Mesenchymal stem cell (in vitro differentiated cells and primary cell): ENCODE measurements around the gene CDH23.

Experiments used
- DNase-seq: peaks from one replicate; pipeline ENCODE4 v3.0.0-alpha.2; 2013
- H2AFZ ChIP-seq: one replicate; pipeline ENCODE4 v1.6.1; 2013; ENCODE audit warnings: low read depth, mild to moderate bottlenecking, control low read depth, inconsistent platforms, low read length, moderate library complexity
- H2AK5ac ChIP-seq: 2 replicates; pipeline ENCODE4 v1.6.1; 2013; ENCODE audit warnings: low read length, moderate library complexity, mild to moderate bottlenecking, inconsistent platforms; ENCODE audit not compliant: severe bottlenecking
- H2BK120ac ChIP-seq: one replicate; pipeline ENCODE4 v1.6.1; 2013; ENCODE audit warnings: low read depth, mild to moderate bottlenecking, inconsistent platforms, low read length, moderate library complexity
- H2BK12ac ChIP-seq, 2 experiments: one replicate each; pipeline ENCODE4 v1.6.1; 2013; ENCODE audit warnings: inconsistent platforms in 2 of 2, low read length in 2 of 2, mild to moderate bottlenecking in 2 of 2, moderate library complexity in 2 of 2, control low read depth in 1 of 2
- H2BK15ac ChIP-seq: one replicate; pipeline ENCODE4 v1.6.1; 2013; ENCODE audit warnings: mild to moderate bottlenecking, low read depth, inconsistent platforms; ENCODE audit not compliant: poor library complexity, severe bottlenecking
- H2BK5ac ChIP-seq: 2 replicates; pipeline ENCODE4 v1.6.1; 2013; ENCODE audit warnings: low read depth, mild to moderate bottlenecking, low read length, control low read depth, inconsistent platforms; ENCODE audit not compliant: poor library complexity, severe bottlenecking
- H3K14ac ChIP-seq, 2 experiments: one replicate each; pipeline ENCODE4 v1.6.1; 2013; ENCODE audit warnings: inconsistent platforms in 2 of 2, low read length in 2 of 2, control low read depth in 1 of 2, mild to moderate bottlenecking in 1 of 2, moderate library complexity in 1 of 2
- H3K18ac ChIP-seq, 2 experiments: one replicate each; pipeline ENCODE4 v1.6.1; 2013; ENCODE audit warnings: inconsistent platforms in 2 of 2, low read length in 2 of 2, control low read depth in 1 of 2, low read depth in 1 of 2, mild to moderate bottlenecking in 1 of 2
- H3K23ac ChIP-seq, 2 experiments: one replicate each; pipeline ENCODE4 v1.6.1; 2013; ENCODE audit warnings: inconsistent platforms in 2 of 2, low read length in 2 of 2, mild to moderate bottlenecking in 2 of 2, moderate library complexity in 2 of 2, control low read depth in 1 of 2
- H3K27ac ChIP-seq: 2 replicates; pipeline ENCODE4 v1.5.1; 2013; ENCODE audit warnings: mild to moderate bottlenecking, moderate library complexity, low read length, control low read depth, inconsistent platforms; ENCODE audit not compliant: poor library complexity, severe bottlenecking
- H3K27me3 ChIP-seq, 2 experiments: 2 replicates each; pipeline versions ENCODE4 v1.6.1 to v1.7.0; 2013; ENCODE audit warnings: low read length in 2 of 2, mild to moderate bottlenecking in 2 of 2, moderate library complexity in 2 of 2, control low read depth in 1 of 2, inconsistent platforms in 1 of 2; ENCODE audit not compliant: control insufficient read depth in 1 of 2, insufficient read depth in 1 of 2
- H3K36me3 ChIP-seq, 2 experiments: 2 replicates each; pipeline versions ENCODE4 v1.6.1 to v1.7.0; 2013; ENCODE audit warnings: low read length in 2 of 2, control low read depth in 1 of 2, inconsistent platforms in 1 of 2, low read depth in 1 of 2, mild to moderate bottlenecking in 1 of 2; ENCODE audit not compliant: insufficient read depth in 2 of 2, control insufficient read depth in 1 of 2
- H3K4ac ChIP-seq, 2 experiments: one replicate each; pipeline ENCODE4 v1.6.1; 2013; ENCODE audit warnings: inconsistent platforms in 2 of 2, low read length in 2 of 2, mild to moderate bottlenecking in 2 of 2, moderate library complexity in 2 of 2, control low read depth in 1 of 2, low read depth in 1 of 2
- H3K4me1 ChIP-seq: 2 replicates; pipeline ENCODE4 v1.6.1; 2013; ENCODE audit warnings: low read depth, low read length, control low read depth; ENCODE audit not compliant: control insufficient read depth, insufficient read depth
- H3K4me2 ChIP-seq: 2 replicates; pipeline ENCODE4 v1.6.1; 2013; ENCODE audit warnings: low read length, mild to moderate bottlenecking, inconsistent platforms; ENCODE audit not compliant: poor library complexity, severe bottlenecking
- H3K4me3 ChIP-seq, 2 experiments: 2 replicates each; pipeline versions ENCODE4 v1.5.1 to v1.7.0; 2013; ENCODE audit warnings: low read length in 2 of 2, mild to moderate bottlenecking in 2 of 2, control low read depth in 1 of 2, low read depth in 1 of 2; ENCODE audit not compliant: insufficient read depth in 1 of 2
- H3K79me1 ChIP-seq: replicated peaks from 2 replicates; pipeline ENCODE4 v1.6.1; 2013; ENCODE audit warnings: mild to moderate bottlenecking, control low read depth, low read length, inconsistent platforms; ENCODE audit not compliant: poor library complexity, severe bottlenecking
- H3K9ac ChIP-seq: 2 replicates; pipeline ENCODE4 v1.7.0; 2013; ENCODE audit warnings: mild to moderate bottlenecking, low read length, moderate library complexity
- H3K9me3 ChIP-seq: 2 replicates; pipeline ENCODE4 v1.7.0; 2013; ENCODE audit warnings: mild to moderate bottlenecking, low read length; ENCODE audit not compliant: control insufficient read depth
- H4K8ac ChIP-seq: one replicate; pipeline ENCODE4 v1.6.1; 2013; ENCODE audit warnings: inconsistent platforms, mild to moderate bottlenecking, low read length, moderate library complexity
- H4K91ac ChIP-seq: one replicate; pipeline ENCODE4 v1.6.1; 2013; ENCODE audit warnings: mild to moderate bottlenecking, low read length, inconsistent platforms
- WGBS: methylation state at CpG from one replicate; pipeline ENCODE4 v1.1.7; 2013; ENCODE audit warnings: mixed read lengths; 5-methylcytosine and 5-hydroxymethylcytosine counted together

The CDH23 gene

GRCh38 chr10:71388583-71389310, 8.0 kb upstream of the CDH23 start:
- 88% methylated on average over 8 of the region's 8 CpGs for WGBS

GRCh38 chr10:71389768-71390460, 6.8 kb upstream of the CDH23 start:
- H2AFZ ChIP-seq = no peak overlapping the region

More at GRCh38 chr10:71388583-71389310, 8.0 kb upstream of the CDH23 start:
- Histone ChIP-seq H3K23ac (no peak overlapping the region), H4K91ac (no peak overlapping the region), H3K79me1 (no peaks in the 10 kb centered on the region), H4K8ac (no peak overlapping the region), H2BK12ac (no peak overlapping the region), H3K18ac (no peak overlapping the region), H3K4me2 (no peak overlapping the region), H3K27ac (no peak overlapping the region), H2BK15ac (no peak overlapping the region), H3K4me1 (no peaks in the 10 kb centered on the region), H2AK5ac (no peak overlapping the region), H2AFZ (no peak overlapping the region), H3K9me3 (no peaks in the 10 kb centered on the region), H3K36me3 (no peaks in the 10 kb centered on the region), H3K14ac (no peak overlapping the region), H3K27me3 (peaks cover 56 to 73% of the 10 kb centered on the region in 2 experiments), H2BK120ac (no peak overlapping the region), H2BK5ac (no peak overlapping the region), H3K9ac (no peak overlapping the region), H3K4ac (no peak overlapping the region), H3K4me3 (no peak overlapping the region)
- no peak for DNase-seq

GRCh38 chr10:71390461-71390835, 6.3 kb upstream of the CDH23 start:
- Histone ChIP-seq H3K23ac (peak overlapping the region in 1 of 2 experiments; percentile 30), H2BK5ac (no peak overlapping the region), H3K27ac (no peak overlapping the region), H3K4me1 (no peaks in the 10 kb centered on the region), H3K14ac (no peak overlapping the region), H3K4me3 (no peak overlapping the region), H3K27me3 (peaks cover 73 to 86% of the 10 kb centered on the region in 2 experiments), H3K79me1 (no peaks in the 10 kb centered on the region), H3K9ac (no peak overlapping the region), H2BK120ac (no peak overlapping the region), H2BK12ac (no peak overlapping the region), H4K8ac (no peak overlapping the region), H3K9me3 (no peaks in the 10 kb centered on the region), H3K18ac (no peak overlapping the region), H2BK15ac (no peak overlapping the region), H3K36me3 (no peaks in the 10 kb centered on the region), H3K4ac (no peak overlapping the region), H4K91ac (no peak overlapping the region), H2AK5ac (no peak overlapping the region), H3K4me2 (no peak overlapping the region), H2AFZ (no peak overlapping the region)
- WGBS = 44% methylated on average over 10 of the region's 10 CpGs
- no peak for DNase-seq

More at GRCh38 chr10:71389768-71390460, 6.8 kb upstream of the CDH23 start:
- Histone ChIP-seq H3K14ac (no peak overlapping the region), H3K4ac (no peak overlapping the region), H3K36me3 (no peaks in the 10 kb centered on the region), H4K91ac (no peak overlapping the region), H2BK12ac (no peak overlapping the region), H3K23ac (no peak overlapping the region), H2AK5ac (no peak overlapping the region), H3K9me3 (no peaks in the 10 kb centered on the region), H3K9ac (no peak overlapping the region), H3K27ac (no peak overlapping the region), H2BK15ac (no peak overlapping the region), H2BK5ac (no peak overlapping the region), H4K8ac (no peak overlapping the region), H3K4me3 (no peak overlapping the region), H3K4me1 (no peaks in the 10 kb centered on the region), H3K27me3 (peaks cover 67 to 84% of the 10 kb centered on the region in 2 experiments), H2BK120ac (no peak overlapping the region), H3K79me1 (no peaks in the 10 kb centered on the region), H3K4me2 (no peak overlapping the region), H3K18ac (no peak overlapping the region)
- 82% methylated on average over 14 of the region's 14 CpGs for WGBS
- no peak for DNase-seq

GRCh38 chr10:71390921-71391690, 5.6 kb upstream of the CDH23 start:
- H3K4me3 ChIP-seq = no peak overlapping the region
- H3K4ac ChIP-seq = no peak overlapping the region
- H2AK5ac ChIP-seq = no peak overlapping the region
- H2BK5ac ChIP-seq = no peak overlapping the region
- H2BK120ac ChIP-seq = no peak overlapping the region
- H3K4me2 ChIP-seq = no peak overlapping the region
- H3K18ac ChIP-seq = no peak overlapping the region
- H3K79me1 ChIP-seq = no peaks in the 10 kb centered on the region
- H3K14ac ChIP-seq = no peak overlapping the region
- no peak for DNase-seq
- peaks cover 79 to 91% of the 10 kb centered on the region in 2 experiments for H3K27me3 ChIP-seq
- WGBS = 62% methylated on average over 3 of the region's 3 CpGs
- H3K23ac ChIP-seq = no peak overlapping the region
- H3K36me3 ChIP-seq = no peaks in the 10 kb centered on the region
- H4K91ac ChIP-seq = no peak overlapping the region
- no peaks in the 10 kb centered on the region for H3K9me3 ChIP-seq
- no peak overlapping the region for H2BK15ac ChIP-seq
- no peak overlapping the region for H2AFZ ChIP-seq
- no peak overlapping the region for H2BK12ac ChIP-seq
- no peak overlapping the region for H4K8ac ChIP-seq
- H3K4me1 ChIP-seq = no peaks in the 10 kb centered on the region
- no peak overlapping the region for H3K9ac ChIP-seq
- H3K27ac ChIP-seq = no peak overlapping the region
